ENCODE measurements around the gene POLQ.
"Not testable (repeated sequence)": the region's sequence is repeated elsewhere in the genome, so short reads cannot be mapped to it uniquely, and the experiment has no call there.

Gene POLQ

DNA sequence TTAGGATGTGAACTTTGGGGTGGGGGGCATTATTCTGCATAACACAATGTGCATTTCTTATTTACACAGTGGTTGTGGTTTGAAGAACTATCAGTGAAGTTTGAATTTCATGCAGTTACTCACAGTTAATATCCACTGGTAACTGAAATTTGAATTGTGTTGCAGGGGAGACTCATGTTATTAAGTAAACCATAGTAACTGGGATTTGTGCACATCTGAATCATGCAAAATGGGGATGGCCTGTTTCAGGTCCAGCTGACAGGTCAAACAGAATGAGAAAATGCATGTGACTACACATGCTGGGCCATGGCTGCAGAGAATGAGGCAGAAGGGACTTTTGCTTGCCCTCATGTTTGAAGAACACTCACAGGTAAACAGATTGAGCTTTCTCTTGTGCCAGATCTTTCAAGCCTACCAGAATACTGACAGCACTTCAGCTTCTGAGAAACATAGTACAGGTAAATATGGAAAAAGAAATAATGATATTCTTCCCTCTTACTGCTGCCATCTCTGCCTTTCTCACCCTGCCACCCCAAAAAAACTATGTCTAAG lies 115.0 kb downstream of the POLQ start:
- DNase-seq (ENCODE audit: low read depth in 2 of 2, low spot score in 1 of 2), result no peak

- DNase-seq (ENCODE audit: low read depth in 2 of 2, low spot score in 1 of 2), result no peak
These were observed 121.2 kb downstream of the POLQ start for GRCh38 chr3:121424549-121424948.

DNA sequence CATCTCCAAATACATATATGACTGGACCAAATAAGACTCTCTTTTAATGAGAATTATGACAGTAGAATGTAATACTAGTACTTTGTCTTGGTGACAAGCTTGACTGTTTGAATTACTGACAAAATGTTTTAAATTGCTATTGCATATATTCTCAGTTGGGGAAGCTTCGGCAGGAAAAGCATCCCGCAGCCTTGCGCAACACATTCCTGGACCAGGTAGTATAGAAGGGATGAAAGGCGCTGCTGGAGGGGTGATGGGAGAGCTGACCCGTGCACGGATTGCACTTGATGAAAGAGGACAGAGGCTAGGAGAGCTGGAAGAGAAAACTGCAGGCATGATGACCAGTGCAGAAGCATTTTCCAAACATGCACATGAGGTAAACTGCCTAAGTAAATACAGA lies 127.6 kb downstream of the POLQ start:
- DNase-seq (ENCODE audit: low read depth in 2 of 2, low spot score in 1 of 2), result no peak

DNA sequence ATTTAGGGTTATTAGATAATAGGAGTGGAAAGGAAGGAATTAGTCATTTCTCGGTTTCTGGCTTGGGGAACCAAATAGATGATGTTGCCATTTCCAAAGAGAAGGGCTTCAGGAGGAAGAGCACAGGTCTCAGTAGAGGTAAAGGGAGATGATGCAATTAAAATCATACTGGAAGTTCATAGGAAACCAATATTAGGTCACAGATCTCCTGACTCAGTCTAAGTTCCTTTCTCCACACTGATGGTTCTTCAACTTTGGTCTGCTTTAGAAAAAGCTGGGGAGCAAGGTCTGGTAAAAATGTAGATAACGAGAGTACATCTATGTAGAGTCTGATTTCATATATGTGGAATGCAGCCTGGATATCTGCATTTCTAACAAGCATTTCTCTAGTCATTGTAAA lies 130.9 kb downstream of the POLQ start:
- DNase-seq (ENCODE audit: low read depth in 2 of 2, low spot score in 1 of 2), result no peak

DNA sequence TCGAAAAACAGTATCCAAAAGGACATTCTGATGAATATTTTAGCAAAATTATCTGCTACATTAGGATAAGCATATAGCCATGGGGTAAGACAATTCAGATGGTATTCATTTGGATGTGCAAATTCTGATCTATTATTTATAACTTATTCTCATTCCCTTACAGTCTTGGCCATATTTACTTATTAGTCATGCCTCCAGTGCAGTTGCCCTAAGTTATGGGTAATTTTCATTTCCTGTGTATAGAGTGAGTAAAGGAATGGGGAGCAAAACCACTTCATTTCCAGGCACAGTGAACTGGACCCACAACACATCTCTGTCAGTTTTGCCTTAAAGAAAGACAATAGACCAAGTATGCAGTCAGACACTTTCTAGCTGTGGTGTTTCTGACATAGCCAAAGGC lies 134.3 kb downstream of the POLQ start:
- DNase-seq (ENCODE audit: low read depth in 2 of 2, low spot score in 1 of 2), result no peak

DNA sequence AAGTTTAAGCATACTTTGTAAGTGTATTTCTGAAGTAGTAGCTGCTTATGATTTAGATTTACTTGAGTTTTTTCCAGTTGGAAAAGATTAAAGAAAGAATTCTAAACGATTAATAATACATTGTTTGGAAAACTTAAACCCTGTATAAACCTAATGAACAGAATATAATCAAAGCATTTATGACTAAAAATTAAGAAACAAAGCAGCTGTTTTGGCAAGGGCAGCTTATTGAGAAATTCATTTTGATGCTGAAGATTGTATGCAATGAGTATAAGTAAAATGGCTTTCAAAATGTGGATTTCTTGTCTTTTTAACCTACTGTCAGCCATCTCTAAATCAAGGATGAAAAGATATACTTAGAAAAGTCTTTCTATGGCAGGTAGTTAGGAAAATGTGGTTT lies 140.2 kb downstream of the POLQ start:
- DNase-seq (ENCODE audit: low read depth in 2 of 2, low spot score in 1 of 2), result no peak

GRCh38 chr3:121399820-121400219 lies 146.0 kb downstream of the POLQ start:
- no peak for DNase-seq (ENCODE audit: low read depth in 2 of 2, low spot score in 1 of 2)

GRCh38 chr3:121398051-121398450 lies 147.7 kb downstream of the POLQ start:
- not testable (repeated sequence) for DNase-seq (ENCODE audit: low read depth in 2 of 2, low spot score in 1 of 2)

- not testable (repeated sequence) for DNase-seq (ENCODE audit: low read depth in 2 of 2, low spot score in 1 of 2)
These were observed 149.8 kb downstream of the POLQ start for GRCh38 chr3:121395967-121396366.

- DNase-seq (ENCODE audit: low read depth in 2 of 2, low spot score in 1 of 2), result not testable (repeated sequence)
These were observed 157.5 kb downstream of the POLQ start for GRCh38 chr3:121388308-121388707.
